ENCODE results near the gene RNF214. TPM values are rescaled to one million over a fixed set of nuclear protein-coding genes. Genes with fewer than 3 reads are reported as not detected.
"Not testable (repeated sequence)": the region's sequence is repeated elsewhere in the genome, so short reads cannot be mapped to it uniquely, and the experiment has no call there.

Gene RNF214
- total RNA-seq, 4 donors from 2014 or later = 14.8 to 21.2 (median 17.4) TPM

GRCh38 chr11:117208710-117209109, 23.8 kb upstream of the RNF214 start:
- H3K27me3 ChIP-seq, H3K4me3 ChIP-seq, H3K9me3 ChIP-seq: not testable (repeated sequence)
- peak; percentile 1 for ATAC-seq
- Histone ChIP-seq H3K4me1 (peaks cover 0 to 31% (median 4%) of the 10 kb centered on the region in 3 donors), H3K36me3 (peaks cover 0 to 31% of the 10 kb centered on the region in 2 donors), H3K27ac (peak overlapping the region in 2 of 4 donors; percentile 46 to 54)
- TF ChIP-seq CTCF (IDR thresholded peaks at IDR 0.05) (peak in 2 of 4 experiments; percentile 44 to 50), POLR2AphosphoS5 (IDR thresholded peaks at IDR 0.05) (peak; percentile 91)
- 100% methylated on average over 1 of the region's 13 CpGs; no CpG with 5 or more reads in 1 of the 2 donors for WGBS, 2 donors (ENCODE audit: low coverage in 1 of 2)

- ATAC-seq = peak; percentile 5
- Histone ChIP-seq H3K36me3 (peaks cover 0 to 31% of the 10 kb centered on the region in 2 donors), H3K4me1 (peaks cover 0 to 23% (median 4%) of the 10 kb centered on the region in 3 donors), H3K27ac (peak overlapping the region in 3 of 4 donors; percentile 45 to 67 (median 64))
- H3K9me3 ChIP-seq, H3K27me3 ChIP-seq, H3K4me3 ChIP-seq: not testable (repeated sequence)
- TF ChIP-seq POLR2AphosphoS5 (IDR thresholded peaks at IDR 0.05) (peak; percentile 83), POLR2A (IDR thresholded peaks at IDR 0.05) (peak in 1 of 2 donors; percentile 19)
- 71 to 74% methylated on average over 6 to 7 of the region's 8 CpGs for WGBS, 2 donors (ENCODE audit: low coverage in 1 of 2)
Measured at GRCh38 chr11:117209351-117210125, 22.9 kb upstream of the RNF214 start.

GRCh38 chr11:117210620-117211019, 21.9 kb upstream of the RNF214 start:
- Histone ChIP-seq H3K9me3 (no peaks in the 10 kb centered on the region), H3K27ac (peak overlapping the region in 3 of 4 donors; percentile 64 to 67 (median 67)), H3K4me1 (peaks cover 0 to 14% (median 0%) of the 10 kb centered on the region in 3 donors), H3K36me3 (peaks cover 0 to 28% of the 10 kb centered on the region in 2 donors), H3K4me3 (no peak overlapping the region), H3K27me3 (no peaks in the 10 kb centered on the region)
- TF ChIP-seq POLR2AphosphoS5 (IDR thresholded peaks at IDR 0.05) (no peak), EP300 (IDR thresholded peaks at IDR 0.05) (no peak), CTCF (IDR thresholded peaks at IDR 0.05) (no peak), POLR2A (IDR thresholded peaks at IDR 0.05) (no peak)
- 80 to 90% methylated on average over 2 of the region's 3 CpGs for WGBS, 2 donors (ENCODE audit: low coverage in 1 of 2)
- ATAC-seq = no peak

GRCh38 chr11:117212697-117213355, 19.6 kb upstream of the RNF214 start:
- WGBS, 2 donors (ENCODE audit: low coverage in 1 of 2) = 92 to 100% methylated on average over 1 to 6 of the region's 11 CpGs
- peaks cover 0 to 30% (median 5%) of the 10 kb centered on the region in 3 donors for H3K4me1 ChIP-seq
- H3K27me3 ChIP-seq = no peaks in the 10 kb centered on the region
- no peak for ATAC-seq
- TF ChIP-seq POLR2AphosphoS5 (IDR thresholded peaks at IDR 0.05) (no peak), CTCF (IDR thresholded peaks at IDR 0.05) (no peak), POLR2A (IDR thresholded peaks at IDR 0.05) (no peak), EP300 (IDR thresholded peaks at IDR 0.05) (no peak)
- H3K36me3 ChIP-seq = peaks cover 0 to 38% of the 10 kb centered on the region in 2 donors
- no peak overlapping the region for H3K4me3 ChIP-seq
- H3K9me3 ChIP-seq = no peaks in the 10 kb centered on the region
- peak overlapping the region in 3 of 4 donors; percentile 25 to 64 (median 32) for H3K27ac ChIP-seq

- TF ChIP-seq POLR2A (IDR thresholded peaks at IDR 0.05) = no peak
- no peak for TF ChIP-seq POLR2AphosphoS5 (IDR thresholded peaks at IDR 0.05)
- TF ChIP-seq EP300 (IDR thresholded peaks at IDR 0.05) = no peak
- TF ChIP-seq CTCF (IDR thresholded peaks at IDR 0.05) = no peak
- no peak for ATAC-seq
- no peak overlapping the region for H3K4me3 ChIP-seq
- peaks cover 12 to 47% (median 12%) of the 10 kb centered on the region in 3 donors for H3K4me1 ChIP-seq
- H3K36me3 ChIP-seq = peaks cover 0 to 56% of the 10 kb centered on the region in 2 donors
- WGBS, 2 donors (ENCODE audit: low coverage in 1 of 2) = 60 to 62% methylated on average over 5 to 7 of the region's 7 CpGs
- H3K27ac ChIP-seq = peak overlapping the region in 2 of 4 donors; percentile 54 to 93
- H3K9me3 ChIP-seq = no peaks in the 10 kb centered on the region
- H3K27me3 ChIP-seq = no peaks in the 10 kb centered on the region
Measured at GRCh38 chr11:117214404-117215110, 17.9 kb upstream of the RNF214 start.

Data from gastroesophageal sphincter (tissue), 4 donors.